Fibroblast of skin of abdomen (primary cell): ENCODE results near the gene PDXK.

ENCODE experiments used
- DNase-seq: peaks from one replicate; pipeline ENCODE4 v3.0.0-alpha.2; 2013

Gene PDXK

DNA sequence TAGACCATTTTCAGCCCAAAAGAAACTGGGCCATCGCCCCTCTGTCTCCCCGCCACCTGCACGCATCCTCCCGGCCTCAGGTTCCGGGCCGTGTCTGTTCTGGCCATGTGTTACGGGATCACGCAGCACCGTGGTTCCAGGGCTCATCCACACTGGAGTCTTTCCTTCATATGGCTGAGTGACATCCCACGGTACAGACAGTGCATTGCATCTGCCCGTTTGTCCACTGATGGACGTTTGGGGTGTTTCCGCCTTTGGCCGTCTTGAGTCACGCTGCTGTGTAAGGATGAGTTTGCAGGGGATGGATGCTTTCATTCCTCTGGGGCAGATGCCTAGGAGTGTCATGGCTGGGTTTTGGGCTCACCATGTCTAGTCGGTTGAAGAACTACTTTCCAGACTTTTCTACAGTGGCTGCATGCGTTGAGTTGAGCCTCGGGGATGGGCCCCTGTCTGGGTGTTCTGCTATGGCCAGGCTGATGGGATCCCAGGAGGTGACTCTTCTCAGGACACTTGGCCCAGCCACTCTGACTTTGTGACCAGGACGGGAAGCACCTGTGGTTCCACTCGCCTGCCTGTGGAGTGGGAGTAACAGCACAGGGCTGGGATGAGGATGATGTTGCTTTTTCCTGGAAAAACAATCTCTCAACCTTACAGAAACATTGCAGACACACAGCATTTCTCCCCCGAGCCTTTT is 87.2 kb downstream of the PDXK start:
- no peak for DNase-seq

DNA sequence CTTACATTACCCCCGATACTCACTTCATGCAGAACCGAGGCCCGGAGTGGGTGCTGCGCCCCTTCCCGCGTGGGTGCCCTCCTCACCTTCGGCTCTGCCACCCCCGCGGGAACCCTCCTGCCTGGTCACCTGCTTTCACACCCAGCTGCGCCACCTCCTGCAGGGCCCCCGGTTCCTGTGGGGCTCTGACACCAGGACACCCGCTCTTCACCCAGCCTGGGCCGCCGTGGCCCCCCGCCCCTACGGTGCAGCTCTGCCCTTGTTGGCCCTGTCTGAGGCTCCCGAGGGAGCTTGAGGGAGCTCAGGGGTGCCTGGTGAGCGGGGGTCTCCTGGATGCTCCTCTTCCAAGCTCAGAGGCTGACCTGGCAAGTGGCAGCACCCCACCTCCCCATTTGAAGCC is 89.4 kb downstream of the PDXK start:
- no peak for DNase-seq

DNA sequence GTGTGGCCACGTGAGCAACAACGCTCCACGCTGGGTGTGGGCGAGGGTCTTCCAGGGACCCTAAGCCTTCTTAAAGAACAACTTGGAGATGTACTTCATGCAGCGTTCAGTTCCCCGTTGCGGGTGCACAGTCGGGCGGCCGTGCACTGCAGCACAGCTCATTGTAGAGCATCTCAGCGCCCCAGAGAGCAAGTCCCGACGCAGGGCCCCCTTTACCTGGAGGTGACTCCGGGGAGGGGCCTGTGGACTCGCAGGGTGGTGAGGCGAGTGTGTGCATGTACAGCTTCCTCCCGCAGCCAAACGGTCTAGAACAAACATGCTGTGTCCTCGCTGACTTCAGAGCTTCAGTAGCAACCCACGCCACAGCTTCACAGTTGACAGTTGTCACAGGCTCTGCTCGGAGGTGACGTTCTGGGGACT is 89.9 kb downstream of the PDXK start:
- no peak for DNase-seq

DNA sequence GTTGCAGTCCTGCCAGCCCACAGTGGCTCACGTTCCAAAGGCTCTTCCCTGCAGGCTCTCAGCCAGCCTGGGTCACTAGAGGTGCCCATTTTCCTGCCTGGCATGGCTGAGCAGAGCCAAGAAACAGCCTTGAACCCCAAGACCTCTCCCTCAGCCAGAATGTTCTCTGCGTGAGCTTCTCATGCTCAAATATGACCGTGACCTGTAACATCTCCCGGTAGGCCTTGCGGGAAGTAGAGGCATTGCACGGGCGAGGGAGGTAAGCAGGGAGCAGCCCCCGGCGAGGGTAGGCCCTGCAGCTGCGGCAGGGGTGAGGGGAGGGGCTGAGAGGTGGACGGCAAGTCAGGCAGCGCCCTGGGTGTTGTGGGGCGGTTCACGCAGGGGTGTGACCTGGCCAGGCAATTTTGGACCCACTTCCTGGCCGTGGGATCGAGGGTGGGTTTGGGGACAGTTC is 90.4 kb downstream of the PDXK start:
- no peak for DNase-seq

DNA sequence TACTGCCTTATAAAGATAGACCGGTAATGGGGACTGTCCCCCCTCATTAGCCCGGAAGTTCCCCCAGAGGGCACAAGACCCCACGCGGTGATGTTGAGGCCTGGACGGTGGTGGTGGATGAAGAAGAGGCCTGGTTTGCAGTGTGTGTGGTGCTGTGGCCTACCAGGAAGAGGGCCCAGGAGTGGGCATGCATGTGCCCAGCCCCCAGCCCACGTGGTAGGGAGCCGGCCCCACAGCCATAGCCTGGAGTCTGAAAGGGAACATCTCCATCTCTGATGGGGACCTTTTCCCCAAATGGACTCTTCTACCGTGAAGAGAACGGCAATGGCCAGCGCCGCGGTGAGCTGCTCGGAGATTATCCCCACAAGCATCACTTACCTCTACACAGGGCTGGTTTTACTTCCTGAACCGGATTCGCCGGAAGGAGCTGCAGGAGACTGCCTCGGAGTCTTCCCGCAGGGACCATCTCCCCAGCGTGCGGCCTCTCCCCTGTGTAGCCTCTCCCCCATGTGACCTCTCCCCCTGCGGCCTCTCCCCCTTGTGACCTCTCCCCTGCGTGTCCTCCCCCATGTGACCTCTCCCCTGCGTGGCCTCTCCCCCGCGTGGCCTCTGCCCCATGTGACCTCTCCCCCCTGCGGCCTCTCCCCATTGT is 91.0 kb downstream of the PDXK start:
- no peak for DNase-seq

DNA sequence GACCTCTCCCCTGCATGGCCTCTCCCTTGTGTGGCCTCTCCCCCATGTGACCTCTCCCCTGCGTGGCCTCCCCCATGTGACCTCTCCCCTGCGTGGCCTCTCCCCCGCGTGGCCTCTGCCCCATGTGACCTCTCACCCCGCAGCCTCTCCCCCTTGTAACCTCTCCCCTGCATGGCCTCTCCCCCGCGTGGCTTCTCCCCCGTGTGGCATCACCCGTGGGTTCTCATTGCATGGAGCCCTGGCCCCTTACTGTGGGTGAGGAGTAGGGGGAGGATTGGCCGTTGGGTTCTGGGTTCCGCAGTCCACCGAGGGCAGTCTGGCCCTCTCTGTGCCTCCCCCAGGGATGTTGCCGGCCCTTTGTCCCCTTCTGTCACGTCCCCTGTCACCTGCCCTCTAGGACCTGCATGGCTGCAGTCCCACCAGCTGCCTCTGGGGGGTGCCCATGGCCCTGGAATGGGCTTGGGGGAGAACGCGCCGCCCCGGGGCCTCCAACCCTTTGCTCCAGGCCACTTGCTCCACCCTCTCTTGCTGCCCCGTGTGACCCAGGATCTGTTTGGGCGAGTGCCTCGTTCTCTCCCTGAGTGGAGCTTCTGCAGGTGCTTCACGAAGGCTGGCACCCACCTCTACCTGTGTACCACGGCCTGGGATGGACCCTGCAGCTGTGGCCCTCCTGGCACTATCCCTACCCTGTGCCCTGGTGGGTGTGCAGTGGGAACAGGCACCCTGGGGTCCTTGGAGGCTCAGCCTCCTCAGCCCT is 91.8 kb downstream of the PDXK start:
- peak; percentile 50 for DNase-seq

DNA sequence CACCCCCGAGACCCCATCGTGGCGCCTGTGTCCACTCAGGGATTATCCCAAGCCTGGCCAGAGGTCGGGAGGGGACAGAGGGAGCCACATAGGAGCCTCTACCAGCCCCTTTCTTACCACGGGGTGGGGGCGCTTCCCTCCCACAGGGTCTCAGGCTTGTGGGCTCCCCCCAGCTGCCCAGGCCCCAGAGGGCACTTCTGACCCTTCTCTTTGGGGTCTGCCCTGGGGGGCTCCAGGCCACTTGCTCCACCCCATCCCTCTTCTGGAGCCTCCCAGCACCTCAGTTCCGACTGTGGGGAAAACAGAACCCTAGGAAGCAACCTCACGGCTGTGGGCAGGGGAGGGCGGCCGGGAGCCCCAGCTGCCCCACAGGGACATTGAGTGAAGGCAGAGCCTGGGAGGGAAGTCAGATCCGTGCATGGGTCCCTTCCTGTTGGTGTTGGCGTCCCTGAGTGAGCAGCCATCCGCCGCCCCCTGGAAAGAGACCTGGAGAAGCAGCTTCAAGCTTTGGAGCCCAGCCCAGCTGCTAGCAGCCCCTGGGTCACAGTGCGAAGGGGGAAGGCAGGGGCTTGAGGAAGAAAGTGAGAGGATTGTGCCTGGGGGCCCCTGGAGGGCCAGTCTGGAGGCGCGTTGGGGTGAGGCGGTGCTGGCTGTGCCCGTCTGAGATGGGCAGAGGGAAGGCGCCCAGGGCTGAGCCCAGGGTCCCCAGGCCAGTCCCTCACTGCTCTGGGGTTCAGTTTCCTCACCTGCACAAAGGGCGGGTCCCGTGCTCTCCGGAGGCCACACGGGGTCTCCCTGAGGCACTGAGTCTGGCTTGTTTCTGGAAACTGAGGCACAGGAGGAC is 92.6 kb downstream of the PDXK start:
- DNase-seq = no peak
